Measurements from ENCODE around the gene ZNF263.

The ZNF263 gene

DNA sequence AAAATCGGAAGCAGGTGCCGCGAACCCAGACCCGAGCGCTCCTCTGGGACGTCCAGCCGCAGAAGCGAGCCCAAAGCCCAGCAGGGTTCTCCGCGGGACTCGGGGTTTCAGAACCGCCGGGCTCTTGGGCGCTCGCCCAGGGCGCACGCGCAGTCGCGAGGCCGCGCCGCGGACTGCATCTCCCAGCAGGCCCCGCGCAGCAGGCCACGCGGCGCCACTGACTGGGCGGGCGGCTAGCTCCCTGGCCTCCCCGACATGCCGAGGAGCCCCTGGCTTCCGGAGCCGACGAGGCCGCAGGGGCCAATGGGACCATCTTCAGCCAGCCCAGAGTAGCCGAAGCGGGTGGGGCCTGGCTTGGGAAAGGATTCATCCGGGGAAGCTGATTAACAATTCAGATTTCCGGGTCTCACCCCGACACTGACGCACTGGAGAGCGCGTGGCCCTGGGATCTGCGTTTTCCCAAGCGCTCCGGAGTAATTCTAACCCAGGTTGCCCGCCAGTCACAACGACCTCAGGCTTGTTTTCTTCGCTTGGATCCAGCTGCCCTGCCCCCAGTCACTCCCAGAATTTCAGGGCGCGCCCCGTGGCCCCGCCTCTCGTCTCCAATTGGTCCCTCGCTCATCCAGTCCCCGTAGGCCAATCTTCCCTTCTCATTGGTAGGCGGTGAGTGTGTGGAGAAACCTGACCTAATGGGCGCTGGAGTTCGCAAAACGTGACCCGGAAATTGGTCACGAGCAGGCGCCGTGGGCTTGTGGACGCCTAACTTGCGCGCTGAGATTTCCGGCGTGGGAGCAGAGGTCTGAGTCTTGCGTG lies at the start of gene ZNF263:
ZNF263 (plus strand) TSS at position 762 of the 813 bp plus-strand sequence. CDS start 328 bp downstream, outside the sequence.
- DNase-seq = peak; percentile 95

GRCh38 chr16:3234543-3234856 lies 48.8 kb upstream of the ZNF263 start:
- DNase-seq = no peak

DNA sequence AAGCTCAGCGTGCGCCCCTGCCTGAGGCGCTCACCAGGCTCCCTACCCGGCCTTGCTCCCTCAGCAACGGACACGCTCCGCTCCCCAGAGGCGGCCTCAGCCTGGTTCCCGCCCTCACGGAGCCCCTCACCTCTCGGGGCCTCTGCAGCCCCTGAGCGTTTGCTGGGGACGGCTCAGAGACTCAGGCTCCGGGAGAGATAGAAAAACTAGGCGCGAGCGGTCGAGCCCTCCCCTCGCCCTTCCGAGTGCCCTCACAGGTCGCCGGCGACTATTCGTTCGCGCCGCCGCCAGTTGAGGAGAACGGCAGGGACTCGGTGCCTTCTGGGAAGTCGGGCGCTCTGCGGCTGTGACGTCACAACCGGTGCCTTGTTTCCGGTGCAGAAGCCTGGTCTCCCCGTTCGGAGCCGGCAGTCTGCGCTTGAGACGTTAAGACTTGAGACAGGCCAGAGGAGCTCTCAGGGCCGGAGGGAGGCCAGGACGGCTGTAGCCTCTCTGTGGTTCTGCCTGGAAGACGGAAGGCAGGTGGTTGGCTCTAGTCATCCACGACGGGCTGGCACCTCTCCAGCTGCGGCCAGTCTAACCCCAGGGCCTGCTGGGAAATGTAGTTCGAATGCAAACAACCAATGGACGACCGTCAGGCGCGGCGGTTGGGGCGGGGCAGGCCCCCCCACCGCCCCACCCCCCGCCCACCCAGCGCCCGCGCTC lies 48.3 kb upstream of the ZNF263 start, which contains the start of gene ZNF200:
ZNF200 (minus strand) TSS at position 302 of the 705 bp plus-strand sequence. CDS start 1,403 bp downstream, outside the sequence.
- DNase-seq = peak; percentile 97

- peak; percentile 47 for DNase-seq
Measured at GRCh38 chr16:3235856-3236669, 47.2 kb upstream of the ZNF263 start.

DNA sequence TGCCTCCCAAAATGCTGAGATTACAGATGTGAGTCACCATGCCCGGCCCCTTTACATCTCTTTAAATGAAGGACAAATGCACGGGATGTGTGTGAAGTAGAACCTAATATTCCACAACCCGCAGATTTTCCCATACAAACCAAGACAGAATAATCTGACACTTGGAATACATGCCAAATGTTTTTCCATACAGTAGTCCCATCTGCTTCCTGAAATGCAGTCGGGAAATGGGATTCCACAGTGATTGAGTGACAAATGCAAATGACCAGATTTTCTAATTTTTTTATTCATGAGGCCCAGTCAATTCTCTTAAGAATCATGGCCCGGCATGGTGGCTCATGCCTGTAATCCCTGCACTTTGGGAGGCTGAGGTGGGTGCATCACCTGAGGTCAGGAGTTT lies 41.5 kb upstream of the ZNF263 start:
- DNase-seq = no peak

GRCh38 chr16:3242709-3243108 lies 40.6 kb upstream of the ZNF263 start:
- DNase-seq = no peak

- peak; percentile 12 for DNase-seq
Measured at GRCh38 chr16:3243882-3244281, 39.4 kb upstream of the ZNF263 start.

- no peak for DNase-seq
Measured at GRCh38 chr16:3246002-3246401, 37.3 kb upstream of the ZNF263 start.

DNA sequence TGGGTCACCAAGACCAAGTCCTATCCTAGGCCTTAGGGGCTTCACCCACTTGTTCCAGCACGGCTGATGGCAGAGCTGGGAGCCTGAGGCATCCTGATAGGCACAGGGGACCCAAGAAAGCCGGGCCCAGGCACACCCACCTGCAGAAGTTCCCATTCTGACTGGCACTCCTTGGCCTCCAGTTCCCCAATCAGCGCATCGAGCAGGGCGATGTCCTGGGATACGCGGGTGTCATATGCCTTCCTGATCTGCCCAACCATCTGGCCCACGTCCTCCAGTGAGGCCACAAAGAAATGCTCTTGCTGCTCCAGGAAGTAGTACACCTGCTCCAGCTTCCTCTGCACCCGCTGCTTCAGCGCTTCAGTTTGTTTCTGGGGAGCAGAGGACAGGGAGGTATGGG lies 36.4 kb upstream of the ZNF263 start:
- no peak for DNase-seq

GRCh38 chr16:3248596-3248995 lies 34.7 kb upstream of the ZNF263 start:
- DNase-seq = no peak

DNA sequence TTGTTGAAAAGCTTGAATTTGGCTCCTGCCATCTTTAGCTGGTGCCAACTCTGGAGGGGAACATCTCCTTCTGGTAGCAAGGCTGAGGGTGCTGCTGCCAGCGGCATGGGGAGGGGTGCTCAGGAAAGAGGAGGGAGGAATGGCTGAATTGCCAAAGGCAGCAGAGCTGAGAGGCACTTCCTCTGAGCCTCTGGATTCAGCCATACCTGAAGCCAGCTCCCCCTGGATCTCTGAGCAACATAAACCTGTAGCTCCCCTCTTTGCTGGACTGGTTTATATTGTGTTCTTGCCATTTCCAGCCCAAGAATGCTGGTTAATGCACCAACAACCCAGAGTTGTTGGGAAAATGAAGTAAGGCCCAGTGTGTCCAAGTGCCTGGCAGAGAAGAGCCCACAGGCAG lies 34.3 kb upstream of the ZNF263 start:
- DNase-seq = no peak

DNA sequence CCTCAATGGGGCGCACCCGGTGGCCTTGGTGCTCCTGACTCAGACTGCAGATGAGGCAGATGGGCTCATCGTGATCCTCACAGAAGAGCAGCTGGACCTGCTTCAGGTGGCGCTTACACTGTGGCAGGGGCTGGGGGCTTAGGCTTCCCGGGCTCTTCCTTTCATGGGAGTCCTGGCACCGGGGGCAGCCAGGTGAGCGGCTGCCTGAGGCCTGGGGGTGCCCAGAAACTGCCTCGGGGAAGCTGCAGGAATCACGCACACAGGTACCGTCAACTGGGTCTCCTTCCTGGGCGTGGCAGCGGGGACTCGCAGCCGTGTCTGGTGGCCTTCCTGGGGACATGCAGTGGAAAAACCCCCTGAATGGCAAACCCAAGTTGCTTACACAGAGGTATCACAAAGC lies 33.8 kb upstream of the ZNF263 start:
- no peak for DNase-seq

GRCh38 chr16:3252967-3253366 lies 30.3 kb upstream of the ZNF263 start:
- DNase-seq = no peak

DNA sequence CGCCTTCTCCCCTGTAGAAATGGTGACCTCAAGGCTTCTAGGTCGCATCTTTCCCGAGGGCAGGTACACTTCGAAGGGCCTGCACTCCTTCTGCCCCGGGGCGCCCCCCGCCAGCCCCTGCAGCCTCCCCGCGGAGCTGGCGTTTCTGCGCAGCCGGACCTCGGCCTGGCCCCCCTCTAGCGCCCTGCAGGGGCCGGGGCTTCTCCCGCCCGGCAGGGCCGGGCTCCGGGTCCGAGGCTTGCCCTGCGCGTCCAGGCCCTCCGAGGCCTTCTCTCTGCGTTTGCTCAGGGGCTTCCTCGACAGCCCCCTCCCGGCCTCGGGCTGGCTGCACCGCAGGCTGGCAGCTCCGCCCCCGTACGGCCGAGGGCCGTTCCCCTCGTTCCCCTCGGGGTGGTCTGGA lies 29.0 kb upstream of the ZNF263 start:
- no peak for DNase-seq

DNA sequence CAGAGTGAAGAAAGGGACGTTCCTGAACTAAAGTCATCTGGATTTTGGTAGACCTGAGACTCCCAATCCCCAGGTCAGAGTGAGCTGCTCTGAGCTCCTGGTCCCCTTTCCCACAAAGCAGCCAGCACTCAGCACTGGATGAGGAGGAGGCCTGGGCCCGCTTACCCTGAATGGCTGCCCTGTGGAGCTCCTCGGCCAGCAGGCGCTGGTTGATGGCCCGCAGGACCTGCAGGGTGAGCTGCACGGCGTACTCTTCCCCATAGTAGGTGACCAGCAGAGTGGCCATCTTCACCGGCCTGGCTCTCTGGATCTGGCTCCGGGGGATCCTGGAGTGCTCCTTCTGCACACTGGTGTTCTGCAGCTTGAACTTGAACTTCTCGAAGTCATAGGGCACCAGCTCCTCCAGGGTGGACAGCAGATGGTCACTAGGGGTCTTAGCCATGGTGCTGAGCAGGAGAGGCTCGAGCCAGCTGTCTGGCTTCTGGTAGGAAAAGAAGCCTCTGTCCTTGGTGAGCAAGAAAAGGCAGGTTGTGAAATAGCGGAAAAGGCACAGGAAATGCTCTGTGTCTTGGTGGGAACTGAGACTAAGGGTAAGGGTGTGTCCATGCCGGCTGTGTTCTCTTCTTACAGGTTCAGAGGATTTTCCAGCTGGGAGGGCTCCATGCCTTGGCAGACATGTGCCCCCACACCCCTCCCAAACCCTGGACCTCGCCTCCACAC lies 27.0 kb upstream of the ZNF263 start, which contains the start of gene MEFV:
MEFV (minus strand) TSS at position 488 of the 720 bp plus-strand sequence; CDS start at position 442, 46 bp downstream.
- no peak for DNase-seq

DNA sequence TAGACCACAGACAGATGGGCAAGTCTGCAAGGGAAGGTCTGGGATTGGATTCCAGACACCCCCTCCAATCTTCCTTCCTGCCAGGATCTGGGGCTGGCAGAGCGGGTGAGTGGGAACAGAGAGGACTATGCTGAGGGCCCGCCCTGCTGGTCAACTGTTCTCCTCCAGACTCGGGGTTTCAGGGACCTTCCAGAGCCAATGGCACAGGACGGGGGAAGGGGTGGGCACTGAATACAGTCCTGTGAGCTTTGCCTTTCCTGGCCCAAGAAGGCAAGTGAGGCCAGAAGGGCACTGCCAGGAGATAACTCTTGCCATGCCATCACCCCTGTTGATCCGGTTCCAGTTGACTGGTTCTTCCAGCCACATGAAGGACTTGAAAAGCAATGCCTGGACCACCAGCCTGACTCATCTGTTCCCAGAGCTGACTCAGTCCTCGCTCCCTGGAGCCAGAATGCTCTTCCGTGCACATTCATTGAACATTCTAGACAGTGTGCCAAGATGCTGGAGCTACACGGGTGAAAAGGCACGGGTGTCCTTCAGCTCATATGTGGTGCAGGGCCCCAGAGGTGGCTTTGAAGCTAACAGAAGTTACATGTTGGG lies 26.3 kb upstream of the ZNF263 start:
- no peak for DNase-seq

DNA sequence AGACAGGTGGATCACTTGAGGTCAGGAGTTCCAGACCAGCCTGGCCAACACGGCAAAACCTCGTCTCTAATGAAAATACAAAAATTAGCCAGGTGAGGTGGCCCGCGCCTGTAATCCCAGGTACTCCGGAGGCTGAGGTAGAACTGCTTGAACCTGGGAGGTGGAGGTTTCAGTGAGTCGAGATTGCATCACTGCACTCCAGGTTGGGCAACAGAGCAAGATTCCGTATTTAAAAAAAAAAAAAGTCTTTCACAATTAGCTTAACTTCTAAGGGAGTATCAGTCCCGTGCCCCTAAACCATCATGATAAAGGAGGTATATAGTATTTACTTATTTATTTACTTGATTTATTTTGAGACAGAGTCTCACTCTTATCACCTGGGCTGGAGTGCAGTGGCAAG lies 23.5 kb upstream of the ZNF263 start:
- DNase-seq = no peak

GRCh38 chr16:3262517-3262916 lies 20.8 kb upstream of the ZNF263 start:
- no peak for DNase-seq

GRCh38 chr16:3264137-3265036 lies 18.9 kb upstream of the ZNF263 start:
- DNase-seq = peak; percentile 99

GRCh38 chr16:3266873-3267537 lies 16.3 kb upstream of the ZNF263 start:
- DNase-seq = no peak

DNA sequence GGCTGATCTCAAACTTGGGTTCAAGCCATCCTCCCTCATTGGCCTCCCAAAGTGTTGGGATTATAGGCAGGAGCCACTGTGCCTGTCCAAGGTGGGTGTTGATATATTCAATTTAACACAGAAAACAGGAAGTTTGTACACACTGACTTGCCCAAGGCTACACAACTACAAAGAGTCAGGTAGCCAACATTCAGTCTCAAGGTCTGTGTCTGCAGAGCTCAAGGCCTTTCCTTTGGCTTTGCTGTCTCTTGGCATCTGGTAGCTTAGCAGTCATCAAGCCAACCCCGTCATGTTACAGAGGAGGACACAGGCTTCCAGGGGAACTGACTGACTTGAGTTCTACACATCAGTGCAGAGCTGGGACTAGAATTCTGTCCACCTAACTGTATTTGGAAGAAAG lies 15.0 kb upstream of the ZNF263 start:
- no peak for DNase-seq
